NCI-H446 (cell line): ENCODE measurements around the gene KRTAP10-2.
"Not testable (repeated sequence)": the region's sequence is repeated elsewhere in the genome, so short reads cannot be mapped to it uniquely, and the experiment has no call there.

Source experiments
- DNase-seq, 2 experiments: peaks; one replicate each; lab custom pipeline; 2025; lab: John Stamatoyannopoulos, UW

The KRTAP10-2 gene

DNA sequence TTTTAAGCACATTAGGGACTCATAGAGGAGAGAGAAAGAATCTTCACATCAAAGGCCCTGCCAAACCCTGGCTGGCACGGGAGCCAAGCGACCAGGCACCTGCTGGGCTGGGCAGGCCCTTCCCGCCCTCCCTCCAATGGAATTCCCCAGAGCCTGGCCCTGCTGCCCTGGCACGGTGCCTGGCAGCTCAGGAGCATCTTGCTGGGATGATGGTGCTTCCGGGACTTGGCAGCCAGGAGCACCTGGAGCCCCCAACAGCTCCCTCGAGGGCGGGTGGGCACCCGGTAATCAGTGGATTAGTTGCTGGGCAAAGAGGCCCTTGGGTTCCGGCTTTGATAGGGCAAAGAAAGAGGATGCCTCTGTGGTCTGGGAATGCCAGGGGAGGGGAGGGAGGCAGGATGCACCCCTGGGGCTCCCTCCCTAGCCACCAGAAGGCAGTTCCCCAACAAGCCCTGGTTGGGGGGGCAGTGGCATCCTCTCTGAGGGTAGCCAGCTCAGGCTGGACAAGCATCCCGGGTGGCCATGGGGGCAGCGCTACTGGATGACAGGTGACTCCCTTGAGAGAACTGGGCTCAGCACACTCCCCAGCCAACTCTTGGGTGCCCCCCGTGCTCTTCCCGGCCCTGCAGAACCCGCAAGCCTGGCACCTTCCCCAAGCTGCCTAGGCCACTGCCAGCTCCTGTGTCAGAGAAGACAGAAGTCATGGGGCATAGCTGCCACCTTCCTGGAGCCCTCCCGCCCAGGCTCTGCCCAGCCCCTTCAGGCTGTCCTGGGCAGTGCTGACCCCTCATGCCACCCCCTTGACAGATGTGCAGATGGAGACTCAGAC lies 37.7 kb downstream of the KRTAP10-2 start:
- DNase-seq, result peak in 1 of 2 experiments; percentile 24

- DNase-seq, result no peak
Observed at GRCh38 chr21:44512496-44513388, 38.6 kb downstream of the KRTAP10-2 start.

- no peak for DNase-seq
Observed at GRCh38 chr21:44511938-44512275, 39.4 kb downstream of the KRTAP10-2 start.

GRCh38 chr21:44511219-44511937 lies 39.9 kb downstream of the KRTAP10-2 start:
- DNase-seq, result no peak

DNA sequence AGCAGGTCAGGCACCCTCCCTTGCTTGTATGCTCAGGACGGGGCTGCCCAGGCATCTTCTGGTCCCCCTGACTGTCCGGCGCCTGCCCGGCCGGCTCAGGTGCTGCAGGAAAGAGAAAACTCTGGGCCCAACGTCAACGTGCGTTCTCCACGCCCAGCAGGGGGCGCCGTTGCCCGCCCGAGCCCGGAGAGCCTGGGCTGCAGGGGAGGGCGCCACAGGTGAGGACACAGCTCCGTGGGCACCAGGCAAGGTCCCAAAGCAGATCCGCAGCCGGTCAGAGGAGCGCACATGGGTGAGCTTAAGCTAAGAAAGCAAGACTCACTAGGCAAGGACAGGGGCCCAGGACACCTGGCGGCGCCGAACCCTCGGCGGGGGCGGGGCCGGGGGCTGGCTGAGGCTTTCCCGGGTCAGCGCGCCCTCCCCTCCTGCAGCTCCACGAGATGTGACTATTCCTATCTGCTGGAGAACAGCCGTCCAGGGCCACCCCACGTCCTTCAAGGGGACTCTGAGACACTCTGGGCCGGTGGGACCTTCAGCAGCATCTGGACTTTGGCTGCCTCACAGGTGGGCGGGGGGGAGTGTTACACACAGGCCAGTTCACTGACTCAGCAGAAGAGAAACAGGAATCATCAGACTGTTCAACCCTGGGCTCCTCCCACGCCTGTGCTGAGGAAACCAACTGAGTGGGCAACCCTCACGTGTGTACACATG lies 40.6 kb downstream of the KRTAP10-2 start:
- peak in 1 of 2 experiments; percentile 39 for DNase-seq

- DNase-seq, result no peak
Observed at GRCh38 chr21:44510109-44510507, 41.2 kb downstream of the KRTAP10-2 start.

DNA sequence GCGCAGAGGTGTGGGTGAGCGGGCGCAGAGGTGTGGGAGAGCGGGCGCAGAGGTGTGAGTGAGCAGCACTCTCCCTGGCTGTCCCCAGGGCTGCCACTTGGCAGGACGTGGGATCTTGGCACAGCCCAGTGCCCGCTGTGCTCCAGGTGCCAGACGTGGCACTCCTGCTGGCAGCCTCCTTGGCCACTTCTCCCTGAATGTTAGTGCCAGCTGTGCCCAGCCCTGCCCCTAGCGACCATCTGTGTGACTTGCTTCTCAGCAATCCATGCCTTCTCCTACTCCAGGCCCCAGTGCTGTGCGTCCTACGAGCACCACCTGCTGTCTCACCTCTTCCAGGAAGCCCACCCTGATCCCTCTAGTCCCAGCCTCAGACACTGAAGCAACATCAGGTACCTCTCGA lies 41.8 kb downstream of the KRTAP10-2 start:
- DNase-seq, result peak in 1 of 2 experiments; percentile 58

DNA sequence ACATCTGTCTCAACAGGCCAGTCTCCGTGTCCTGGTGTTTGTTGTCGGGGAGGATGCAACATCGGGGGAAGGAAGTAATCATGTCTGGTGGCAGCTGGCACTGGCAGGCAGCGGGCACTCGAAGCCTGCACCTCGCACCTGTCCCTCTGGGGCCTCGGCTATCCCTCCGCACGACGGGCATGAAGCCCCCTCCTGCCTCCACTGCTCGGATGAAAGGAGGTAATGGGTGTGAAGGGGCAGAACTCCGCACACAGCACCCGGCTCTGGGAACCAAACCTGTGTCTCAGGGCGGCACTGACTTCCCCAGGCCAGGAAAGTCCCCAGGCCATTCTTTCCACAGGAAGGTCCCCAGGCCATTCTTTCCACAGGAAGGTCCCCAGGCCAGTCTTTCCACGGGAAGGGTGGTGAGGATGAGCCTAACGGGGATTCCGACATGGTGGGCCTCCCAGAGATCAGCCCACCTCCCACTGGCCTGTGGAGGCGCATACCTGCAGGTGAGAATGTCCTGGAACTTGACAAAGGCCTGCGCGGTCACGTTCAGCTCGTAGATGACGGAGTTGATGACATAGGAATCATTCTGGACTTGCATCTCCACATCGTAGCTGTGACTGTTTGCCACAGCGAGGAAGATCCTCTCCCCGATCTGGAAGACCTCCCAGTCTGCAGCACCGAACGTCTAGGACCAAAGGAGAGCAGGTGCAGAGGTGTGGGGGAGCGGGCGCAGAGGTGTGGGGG lies 42.4 kb downstream of the KRTAP10-2 start:
- no peak for DNase-seq

GRCh38 chr21:44508426-44508710 lies 42.9 kb downstream of the KRTAP10-2 start:
- no peak for DNase-seq

DNA sequence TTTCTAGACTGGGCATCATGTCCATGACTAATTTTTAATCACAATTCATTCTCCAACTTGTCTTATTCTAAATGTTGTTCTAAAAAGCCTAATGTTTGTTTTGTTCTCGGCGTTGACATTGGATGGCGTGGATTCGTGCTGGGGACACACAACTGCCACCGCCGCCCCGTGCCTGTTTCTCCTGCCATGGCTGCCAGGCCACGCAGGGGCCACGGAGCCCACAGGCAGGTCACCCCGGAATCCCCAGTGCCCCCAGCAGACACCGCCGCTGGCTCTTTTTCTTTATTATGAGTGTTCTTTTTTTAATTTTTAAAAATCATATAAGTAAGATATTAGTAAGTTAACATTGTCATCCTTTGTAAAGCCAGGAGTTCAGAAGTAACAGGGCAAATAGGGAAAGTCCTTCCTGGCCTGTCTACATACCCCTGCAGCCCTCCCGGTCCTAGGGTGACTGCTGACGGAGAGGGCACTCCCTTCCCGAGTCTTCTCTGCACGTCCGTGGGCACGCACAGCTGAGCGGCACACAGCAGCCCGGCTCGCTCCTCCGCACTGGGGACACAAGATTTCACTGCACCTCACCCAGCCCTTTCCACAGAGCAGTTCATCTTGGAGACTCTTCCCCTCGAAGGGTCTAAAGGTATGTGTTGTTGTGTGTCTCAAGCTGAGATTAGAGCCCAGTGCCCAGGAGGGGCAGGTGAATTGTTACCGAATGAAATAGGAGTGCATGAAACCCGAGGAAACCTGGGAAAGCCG lies 43.5 kb downstream of the KRTAP10-2 start:
- DNase-seq, result no peak

DNA sequence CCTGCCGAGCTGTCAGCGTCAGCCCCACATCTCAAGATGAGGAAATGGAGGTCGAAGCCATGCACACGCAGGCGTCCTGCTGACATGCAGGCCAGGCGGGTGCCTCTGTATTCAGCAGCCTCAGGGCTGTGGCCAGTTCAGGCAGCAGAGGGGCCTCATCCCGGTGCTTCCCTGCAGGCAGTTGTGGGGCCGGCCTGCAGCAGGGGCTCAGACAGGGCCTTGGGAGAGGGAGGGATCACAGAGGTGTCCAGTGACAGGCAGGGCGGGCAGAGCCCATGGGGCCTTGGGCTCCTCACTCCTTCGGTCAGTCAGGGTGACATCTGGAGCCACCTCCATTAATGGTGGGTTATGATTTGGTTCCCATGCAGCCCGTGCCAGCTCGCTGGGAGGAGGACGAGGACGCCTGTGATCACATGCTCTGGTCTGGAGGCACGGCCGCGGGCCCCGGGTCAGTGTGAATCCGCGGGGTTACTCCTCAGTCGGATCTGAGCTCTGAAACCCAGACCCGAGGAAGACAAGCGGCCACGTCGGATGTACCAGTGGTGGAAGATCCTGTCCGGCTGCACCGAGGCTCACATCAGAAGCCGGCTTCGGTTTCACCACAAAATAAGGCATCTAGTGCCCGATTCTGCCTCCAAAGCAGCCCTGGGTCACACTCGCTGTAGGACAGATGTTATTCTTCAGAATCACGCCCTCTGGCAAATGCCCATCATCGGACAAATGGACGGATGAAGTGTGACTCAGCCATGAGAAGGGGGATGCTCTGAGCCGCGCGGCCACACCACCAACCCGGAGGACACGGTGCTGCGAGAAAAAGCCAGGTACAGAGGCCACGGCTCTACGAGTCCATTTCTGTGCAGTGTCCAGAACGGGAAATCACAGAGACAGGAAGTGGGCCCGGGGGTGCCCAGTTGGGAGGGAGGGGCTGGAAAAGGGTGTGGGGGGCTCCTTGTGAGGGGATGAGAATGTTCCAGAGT lies 44.7 kb downstream of the KRTAP10-2 start:
- no peak for DNase-seq

- DNase-seq, result no peak
Observed at GRCh38 chr21:44505673-44506278, 45.5 kb downstream of the KRTAP10-2 start.

DNA sequence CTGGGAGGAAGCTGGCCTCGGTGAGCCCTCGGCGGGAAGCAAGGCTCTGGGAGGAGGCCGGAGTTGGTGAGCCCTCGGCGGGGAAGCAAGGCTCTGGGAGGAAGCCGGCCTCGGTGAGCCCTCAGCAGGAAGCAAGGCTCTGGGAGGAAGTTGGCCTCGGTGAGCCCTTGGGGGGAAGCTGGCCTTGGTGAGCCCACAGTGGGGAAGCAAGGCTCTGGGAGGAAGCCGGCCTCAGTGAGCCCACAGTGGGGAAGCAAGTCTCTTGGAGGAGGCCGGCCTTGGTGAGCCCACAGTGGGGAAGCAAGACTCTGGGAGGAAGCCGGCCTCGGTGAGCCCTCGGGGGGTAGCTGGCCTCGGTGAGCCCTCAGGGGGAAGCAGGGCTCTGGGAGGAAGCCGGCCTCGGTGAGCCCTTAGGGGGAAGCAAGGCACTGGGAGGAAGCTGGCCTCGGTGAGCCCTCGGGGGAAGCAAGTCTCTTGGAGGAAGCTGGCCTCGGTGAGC lies 47.4 kb downstream of the KRTAP10-2 start:
- DNase-seq, result no peak

GRCh38 chr21:44503006-44503889 lies 48.1 kb downstream of the KRTAP10-2 start:
- not testable (repeated sequence) for DNase-seq

DNA sequence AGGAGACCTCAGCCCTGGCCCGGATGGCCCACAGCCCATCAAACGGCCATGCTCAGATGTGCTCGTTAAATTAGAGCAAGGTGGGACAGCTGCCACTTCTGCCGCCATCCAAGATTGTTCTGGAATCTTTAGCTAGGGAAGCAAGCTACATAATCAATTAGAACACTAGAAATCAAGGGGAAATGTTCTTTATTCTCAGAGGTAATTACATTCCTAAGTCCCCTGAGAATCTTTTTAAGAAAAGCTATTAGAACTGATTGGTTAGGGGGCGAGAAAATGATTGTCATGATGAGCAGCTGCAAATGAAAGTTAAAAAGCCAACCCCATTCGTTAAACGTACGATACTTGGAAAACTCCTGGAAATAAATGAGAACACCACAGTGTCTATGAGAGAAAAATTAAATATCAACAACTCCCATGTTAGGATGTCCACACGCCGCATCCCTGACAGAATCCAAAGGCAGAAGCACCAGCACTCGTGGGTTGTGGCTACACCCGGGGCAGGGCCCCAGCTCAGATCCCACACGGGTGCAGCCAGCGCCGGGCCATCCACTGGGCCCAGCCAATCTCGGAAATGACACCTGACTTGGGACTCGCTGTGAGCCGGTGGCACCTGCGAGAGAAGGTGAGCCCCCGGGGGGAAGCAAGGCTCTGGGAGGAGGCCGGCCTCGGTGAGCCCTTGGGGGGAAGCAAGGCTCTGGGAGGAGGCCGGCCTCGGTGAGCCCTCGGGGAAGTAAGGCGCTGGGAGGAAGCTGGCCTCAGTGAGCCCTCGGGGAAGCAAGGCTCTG lies 48.9 kb downstream of the KRTAP10-2 start:
- no peak for DNase-seq
